Measurements from ENCODE around the gene MRPL38.

GRCh38 chr17:75909812-75910274 is 5.2 kb upstream of the MRPL38 start:
- TF ChIP-seq CTCF (IDR thresholded peaks at IDR 0.05) (no peak), EP300 (IDR thresholded peaks at IDR 0.05) (no peak), POLR2A (IDR thresholded peaks at IDR 0.05) (no peak), POLR2AphosphoS5 (IDR thresholded peaks at IDR 0.05) (no peak)
